Endodermal cell (in vitro differentiated cells): ENCODE results near the gene DLG5. TPM values are rescaled to one million over a fixed set of nuclear protein-coding genes. Genes with fewer than 3 reads are reported as not detected.

Experiments
- DNase-seq: peaks from one replicate; pipeline ENCODE4 v3.0.0-alpha.2; 2017
- H3K27ac ChIP-seq: 2 replicates; pipeline ENCODE4 v1.5.1; 2013; ENCODE audit warnings: mild to moderate bottlenecking, low read depth, low read length, moderate library complexity
- H3K27me3 ChIP-seq: 2 replicates; pipeline ENCODE4 v1.6.1; 2013; ENCODE audit warnings: mild to moderate bottlenecking, low read length, moderate library complexity; ENCODE audit not compliant: insufficient read depth, control insufficient read depth, poor library complexity, severe bottlenecking
- H3K36me3 ChIP-seq: 2 replicates; pipeline ENCODE4 v1.7.0; 2013; ENCODE audit warnings: mild to moderate bottlenecking, low read length, moderate library complexity; ENCODE audit not compliant: control insufficient read depth, insufficient read depth
- H3K4me1 ChIP-seq: one replicate; pipeline ENCODE4 v1.7.0; 2013; ENCODE audit warnings: low read length; ENCODE audit not compliant: control insufficient read depth, insufficient read depth
- H3K4me3 ChIP-seq: 2 replicates; pipeline ENCODE4 v1.5.1; 2013; ENCODE audit warnings: mild to moderate bottlenecking, low read length, moderate library complexity
- H3K9ac ChIP-seq: 2 replicates; pipeline ENCODE4 v1.6.1; 2013; ENCODE audit warnings: mild to moderate bottlenecking, low read length, moderate library complexity; ENCODE audit not compliant: poor library complexity, severe bottlenecking; ENCODE audit errors: extremely low read depth
- H3K9me3 ChIP-seq: 2 replicates; pipeline ENCODE4 v1.6.1; 2013; ENCODE audit warnings: mild to moderate bottlenecking, low read length, moderate library complexity; ENCODE audit not compliant: control insufficient read depth
- H3K27ac Mint-ChIP-seq: 2 replicates; pipeline ENCODE4 v1.8.0; 2020; ENCODE audit warnings: mixed read lengths
- H3K27me3 Mint-ChIP-seq: 2 replicates; pipeline ENCODE4 v1.8.0; 2021; ENCODE audit warnings: mild to moderate bottlenecking, mixed read lengths; ENCODE audit not compliant: insufficient read depth
- H3K36me3 Mint-ChIP-seq: 2 replicates; pipeline ENCODE4 v1.8.0; 2020; ENCODE audit warnings: low read depth, mixed read lengths
- H3K4me1 Mint-ChIP-seq: 2 replicates; pipeline ENCODE4 v1.8.0; 2020; ENCODE audit warnings: mixed read lengths
- H3K4me3 Mint-ChIP-seq: 2 replicates; pipeline ENCODE4 v1.8.0; 2020; ENCODE audit warnings: mild to moderate bottlenecking, moderate library complexity, mixed read lengths
- H3K9me3 Mint-ChIP-seq: 2 replicates; pipeline ENCODE4 v1.8.0; 2020; ENCODE audit warnings: mild to moderate bottlenecking, mixed read lengths
- CTCF ChIP-seq: fragments of 200-600 bp; sonication (generic); conservative IDR thresholded peaks from 2 replicates; pipeline ENCODE4 v1.5.0; 2021; ENCODE audit warnings: antibody characterized with exemption, mild to moderate bottlenecking
- WGBS, 2 experiments: methylation state at CpG; one replicate each; pipeline versions ENCODE4 v1.1.5 to v1.1.7; 2013; ENCODE audit warnings: missing lambda C conversion rate in 2 of 2, mixed read lengths in 1 of 2; ENCODE audit not compliant: insufficient coverage in 1 of 2, insufficient read length in 1 of 2; 5-methylcytosine and 5-hydroxymethylcytosine counted together
- total RNA-seq, 2 donors: library from RNA; stranded (reverse); fragmentation: NEBNext Ultra II Directional in 1 of 2; extraction: Animal tissue kit (Norgen Biotek cat#: 25700) in 1 of 2; gene quantifications; 2 replicates in 1 of 2; 3 replicates in 1 of 2; pipeline ENCODE4 v1.2.1, GENCODE V29; 2021

The DLG5 gene
- total RNA-seq, 2 donors from 2014 or later = 79.4 to 83.4 TPM

DNA sequence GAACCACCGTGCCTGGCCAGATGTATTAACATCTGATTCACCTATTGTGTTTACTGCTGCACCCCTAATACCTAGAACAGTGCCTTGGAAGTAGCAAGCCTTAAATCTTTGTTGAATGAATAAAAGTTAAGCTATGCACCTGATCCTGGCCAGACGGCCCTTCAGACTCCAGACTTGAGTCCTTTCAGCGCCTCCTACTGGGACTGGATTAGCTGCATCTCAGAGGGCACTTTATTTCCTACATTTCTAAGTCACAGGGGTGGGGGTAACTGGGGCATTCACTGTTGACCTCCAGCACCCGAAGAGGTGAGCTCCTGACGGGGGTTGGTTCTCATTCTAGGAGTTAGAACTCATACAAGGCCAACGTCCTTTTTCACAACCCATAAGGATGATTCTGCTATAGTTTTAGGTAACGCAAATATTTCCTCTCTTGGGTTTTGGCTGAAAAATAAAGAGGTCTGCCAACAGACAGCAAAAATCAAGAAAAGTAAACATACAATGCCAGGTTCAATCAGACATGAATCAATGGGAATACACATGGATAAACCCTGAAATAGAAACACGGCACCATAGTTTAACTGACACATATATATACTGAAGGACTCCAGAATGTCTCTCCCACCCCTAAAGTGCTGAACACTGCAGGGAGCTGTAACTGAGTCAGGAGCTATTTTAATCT, 48.0 kb upstream of the DLG5 start:
- Mint-ChIP-seq H3K9me3 (no peaks in the 10 kb centered on the region), H3K36me3 (peaks cover 17% of the 10 kb centered on the region), H3K27ac (no peak overlapping the region), H3K4me1 (peaks cover 8% of the 10 kb centered on the region), H3K4me3 (no peak overlapping the region), H3K27me3 (no peaks in the 10 kb centered on the region)
- Histone ChIP-seq H3K9me3 (no peaks in the 10 kb centered on the region), H3K9ac (no peak overlapping the region), H3K4me3 (no peak overlapping the region), H3K36me3 (peaks cover 32% of the 10 kb centered on the region), H3K27ac (no peak overlapping the region), H3K4me1 (peaks cover 2% of the 10 kb centered on the region), H3K27me3 (no peaks in the 10 kb centered on the region)
- DNase-seq = peak; percentile 90
- 71 to 89% methylated on average over 3 to 8 of the region's 8 CpGs for WGBS, 2 experiments
- peak; percentile 87 for TF ChIP-seq CTCF

DNA sequence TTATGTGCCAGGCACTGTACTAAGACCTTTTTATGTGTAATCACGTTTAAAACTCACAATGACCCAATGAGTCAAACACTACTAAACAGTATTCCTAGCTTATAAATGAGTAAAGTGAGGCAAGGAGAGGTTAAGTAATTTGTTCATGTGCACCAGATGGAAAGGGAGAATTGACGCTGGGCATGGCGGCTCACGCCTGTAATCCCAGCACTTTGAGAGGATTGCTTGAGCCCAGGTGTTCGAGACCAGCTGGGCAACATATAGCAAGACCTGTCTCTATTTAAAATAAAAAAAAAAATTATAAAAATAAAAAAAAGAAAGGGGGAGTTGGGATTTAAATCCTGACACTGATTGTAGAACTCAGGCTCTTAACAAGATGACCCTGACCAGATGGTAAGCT, 46.7 kb upstream of the DLG5 start:
- Histone ChIP-seq H3K9ac (no peak overlapping the region), H3K4me1 (peaks cover 2% of the 10 kb centered on the region), H3K9me3 (no peaks in the 10 kb centered on the region), H3K27ac (no peak overlapping the region), H3K36me3 (peaks cover 25% of the 10 kb centered on the region), H3K4me3 (no peak overlapping the region), H3K27me3 (no peaks in the 10 kb centered on the region)
- Mint-ChIP-seq H3K9me3 (no peaks in the 10 kb centered on the region), H3K4me3 (no peak overlapping the region), H3K27me3 (no peaks in the 10 kb centered on the region), H3K36me3 (peaks cover 14% of the 10 kb centered on the region), H3K4me1 (peaks cover 8% of the 10 kb centered on the region), H3K27ac (no peak overlapping the region)
- no peak for DNase-seq
- no peak for TF ChIP-seq CTCF
- 89 to 100% methylated on average over 3 to 4 of the region's 5 CpGs for WGBS, 2 experiments

- H3K4me1 ChIP-seq = peaks cover 2% of the 10 kb centered on the region
- no peaks in the 10 kb centered on the region for H3K9me3 ChIP-seq
- TF ChIP-seq CTCF = peak; percentile 20
- no peaks in the 10 kb centered on the region for H3K27me3 ChIP-seq
- H3K4me3 Mint-ChIP-seq = no peak overlapping the region
- H3K27ac Mint-ChIP-seq = no peak overlapping the region
- H3K36me3 Mint-ChIP-seq = peaks cover 3% of the 10 kb centered on the region
- no peaks in the 10 kb centered on the region for H3K9me3 Mint-ChIP-seq
- no peaks in the 10 kb centered on the region for H3K27me3 Mint-ChIP-seq
- no peak overlapping the region for H3K27ac ChIP-seq
- H3K4me1 Mint-ChIP-seq = peaks cover 8% of the 10 kb centered on the region
- H3K4me3 ChIP-seq = no peak overlapping the region
- no peak for DNase-seq
- no peak overlapping the region for H3K9ac ChIP-seq
- WGBS, 2 experiments = 94 to 100% methylated on average over 1 to 5 of the region's 5 CpGs
- peaks cover 15% of the 10 kb centered on the region for H3K36me3 ChIP-seq
Observed at GRCh38 chr10:77972148-77972547, 45.6 kb upstream of the DLG5 start.
